ENCODE results near the gene MAP4K3. TPM values are rescaled to one million over a fixed set of nuclear protein-coding genes. Genes with fewer than 3 reads are reported as not detected.
"Not testable (repeated sequence)": the region's sequence is repeated elsewhere in the genome, so short reads cannot be mapped to it uniquely, and the experiment has no call there.

Gene MAP4K3
- total RNA-seq, 1 donor from 2014 or later, result 16.6 TPM

DNA sequence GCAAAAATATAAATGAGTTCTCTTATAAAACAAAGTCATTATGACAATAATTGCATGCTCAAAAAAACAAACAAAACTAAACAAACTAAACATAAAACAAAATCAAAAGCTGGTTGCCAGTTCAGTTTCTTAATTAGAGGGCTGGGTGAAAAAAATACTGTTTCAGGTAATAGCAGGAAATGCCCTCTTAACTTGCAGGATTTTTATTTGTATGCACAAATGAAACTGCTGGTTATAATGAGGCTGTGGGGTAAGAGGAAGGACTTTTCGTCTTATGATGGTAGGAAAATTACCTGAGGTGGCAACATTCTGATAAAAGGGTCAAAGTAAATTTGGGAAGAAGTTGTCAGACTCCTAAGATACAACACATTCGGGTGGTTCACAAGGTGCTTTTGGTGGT lies 171.8 kb downstream of the MAP4K3 start:
- Mint-ChIP-seq H3K27me3 (no peaks in the 10 kb centered on the region), H3K4me1 (peaks cover 16% of the 10 kb centered on the region), H3K9me3 (no peaks in the 10 kb centered on the region), H3K27ac (no peak overlapping the region), H3K4me3 (no peak overlapping the region), H3K36me3 (ENCODE audit: low read depth) (peaks cover 16% of the 10 kb centered on the region)
- DNase-seq, result no peak
- intact Hi-C loops (cut with micrococcal nuclease), result no loop called here

DNA sequence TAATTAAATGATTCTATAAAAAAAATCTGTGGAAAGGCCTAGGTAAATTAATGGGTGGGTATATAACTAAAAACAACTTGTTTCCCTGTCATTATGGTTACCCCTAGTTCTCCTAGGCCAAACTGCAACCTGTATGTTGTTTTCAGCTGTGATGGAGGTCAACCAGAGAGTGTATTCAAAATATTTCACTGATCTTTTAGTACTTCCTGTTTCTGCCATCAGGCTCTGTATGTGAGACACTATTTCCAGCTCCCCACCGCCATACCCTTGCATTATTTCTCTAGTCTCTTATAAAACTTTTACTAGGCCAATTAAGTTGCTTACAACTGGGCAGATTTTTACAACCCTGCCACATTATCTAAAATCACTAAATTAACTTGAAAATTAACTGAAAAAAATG lies 172.4 kb downstream of the MAP4K3 start:
- no peak overlapping the region for H3K27ac Mint-ChIP-seq
- intact Hi-C loops (cut with micrococcal nuclease), result no loop called here
- H3K36me3 Mint-ChIP-seq (ENCODE audit: low read depth), result peaks cover 17% of the 10 kb centered on the region
- no peaks in the 10 kb centered on the region for H3K27me3 Mint-ChIP-seq
- H3K9me3 Mint-ChIP-seq, result no peaks in the 10 kb centered on the region
- peaks cover 16% of the 10 kb centered on the region for H3K4me1 Mint-ChIP-seq
- DNase-seq, result no peak
- H3K4me3 Mint-ChIP-seq, result no peak overlapping the region

DNA sequence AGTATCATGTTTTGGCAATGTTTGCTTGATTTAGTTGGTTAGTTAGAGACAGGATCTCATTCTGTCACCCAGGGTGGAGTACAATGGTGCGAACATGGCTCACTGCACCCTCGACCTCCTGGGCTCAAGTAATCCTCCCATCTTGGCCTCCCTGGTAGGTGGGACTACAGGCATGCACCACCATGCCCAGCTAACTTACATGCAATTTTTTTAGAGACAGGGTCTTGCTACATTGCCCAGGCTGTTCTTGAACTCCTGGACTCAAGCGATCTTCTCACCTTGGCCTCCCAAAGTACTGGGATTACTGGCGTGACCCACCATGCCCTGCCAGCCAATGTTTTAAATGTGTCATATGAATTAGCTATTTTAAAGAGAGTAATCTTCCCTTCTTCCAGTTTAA lies 177.0 kb downstream of the MAP4K3 start:
- H3K4me3 Mint-ChIP-seq, result no peak overlapping the region
- peaks cover 6% of the 10 kb centered on the region for H3K4me1 Mint-ChIP-seq
- no peaks in the 10 kb centered on the region for H3K27me3 Mint-ChIP-seq
- H3K9me3 Mint-ChIP-seq, result no peaks in the 10 kb centered on the region
- intact Hi-C loops (cut with micrococcal nuclease), result no loop called here
- peaks cover 19% of the 10 kb centered on the region for H3K36me3 Mint-ChIP-seq (ENCODE audit: low read depth)
- no peak for DNase-seq
- no peak overlapping the region for H3K27ac Mint-ChIP-seq

DNA sequence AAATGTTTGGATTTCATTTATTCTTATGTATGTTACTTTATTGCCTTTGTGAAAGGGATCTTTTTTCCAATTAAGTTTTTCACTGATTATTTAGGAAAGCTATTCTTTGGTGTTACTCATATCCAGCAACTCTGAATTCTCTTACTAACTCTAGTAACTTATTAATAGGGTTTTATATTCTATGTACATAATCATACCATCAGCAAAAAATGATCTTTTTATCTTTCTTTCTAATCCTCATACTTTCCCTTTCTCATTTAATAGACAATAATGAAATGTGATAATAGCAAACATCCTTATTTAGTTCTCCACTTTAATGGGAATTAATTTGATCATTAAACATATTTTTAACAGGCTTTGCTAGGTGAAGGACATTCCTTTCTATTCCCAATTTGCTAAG lies 181.0 kb downstream of the MAP4K3 start:
- Mint-ChIP-seq H3K27ac (no peak overlapping the region), H3K9me3 (no peaks in the 10 kb centered on the region), H3K36me3 (ENCODE audit: low read depth) (peaks cover 32% of the 10 kb centered on the region), H3K4me3 (no peak overlapping the region), H3K4me1 (no peaks in the 10 kb centered on the region), H3K27me3 (no peaks in the 10 kb centered on the region)
- intact Hi-C loops (cut with micrococcal nuclease), result no loop called here
- no peak for DNase-seq

DNA sequence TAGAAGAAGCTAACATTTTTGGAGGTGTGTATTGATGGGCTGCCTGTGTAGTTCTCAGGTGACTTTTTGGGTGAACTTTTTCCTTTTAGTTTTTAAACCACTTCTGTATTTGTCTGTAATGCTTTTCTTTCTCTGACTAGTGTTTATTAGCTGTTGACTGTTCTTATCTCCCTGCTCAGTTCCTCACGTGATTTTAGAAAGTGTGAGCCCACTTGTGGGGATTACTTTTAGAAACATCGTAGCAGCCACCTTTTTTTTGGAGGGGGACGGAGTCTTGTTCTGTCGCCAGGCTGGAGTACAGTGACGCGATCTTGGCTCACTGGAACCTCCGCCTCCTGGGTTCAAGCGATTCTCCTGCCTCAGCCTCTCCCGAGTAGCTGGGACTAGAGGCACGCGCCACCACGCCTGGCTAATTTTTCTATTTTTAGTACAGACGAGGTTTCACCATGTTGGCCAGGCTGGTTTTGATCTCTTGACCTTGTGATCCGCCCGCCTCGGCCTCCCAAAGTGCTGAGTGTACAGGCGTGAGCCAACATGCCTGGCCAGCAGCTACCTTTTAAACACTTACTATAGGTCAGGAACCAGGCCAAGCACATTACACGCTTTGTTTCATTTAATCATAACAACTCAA lies 184.1 kb downstream of the MAP4K3 start:
- Mint-ChIP-seq H3K27ac (no peak overlapping the region), H3K9me3 (no peaks in the 10 kb centered on the region), H3K4me3 (no peak overlapping the region), H3K27me3 (no peaks in the 10 kb centered on the region), H3K4me1 (peaks cover 2% of the 10 kb centered on the region), H3K36me3 (ENCODE audit: low read depth) (peaks cover 31% of the 10 kb centered on the region)
- DNase-seq, result no peak
- intact Hi-C loops (cut with micrococcal nuclease), result no loop called here

DNA sequence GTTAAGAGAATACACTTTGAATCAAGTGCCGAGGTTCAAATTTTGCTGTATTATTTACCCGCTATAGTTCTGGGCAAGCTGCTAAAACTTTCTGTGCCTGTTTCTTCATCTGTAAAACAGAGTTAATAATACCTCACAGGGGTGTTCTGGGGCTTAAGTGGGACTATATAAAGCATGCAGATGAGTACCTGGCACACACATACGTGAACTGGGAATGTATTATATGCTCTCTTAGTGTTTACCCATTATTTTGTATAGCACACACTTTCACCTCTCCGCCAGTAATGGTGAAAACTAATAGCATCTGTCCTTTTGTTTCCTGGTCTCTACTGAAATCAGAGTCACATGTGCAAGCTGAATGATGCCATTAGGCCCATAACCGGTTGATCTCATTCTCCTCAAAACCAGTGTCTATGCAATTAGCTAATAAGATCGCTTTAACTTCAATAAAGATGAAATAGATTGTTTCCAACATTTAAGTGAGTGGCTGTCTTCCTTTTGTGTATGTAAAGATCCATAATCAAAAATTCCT lies 189.5 kb downstream of the MAP4K3 start:
- Mint-ChIP-seq H3K27ac (no peak overlapping the region), H3K27me3 (no peaks in the 10 kb centered on the region)

DNA sequence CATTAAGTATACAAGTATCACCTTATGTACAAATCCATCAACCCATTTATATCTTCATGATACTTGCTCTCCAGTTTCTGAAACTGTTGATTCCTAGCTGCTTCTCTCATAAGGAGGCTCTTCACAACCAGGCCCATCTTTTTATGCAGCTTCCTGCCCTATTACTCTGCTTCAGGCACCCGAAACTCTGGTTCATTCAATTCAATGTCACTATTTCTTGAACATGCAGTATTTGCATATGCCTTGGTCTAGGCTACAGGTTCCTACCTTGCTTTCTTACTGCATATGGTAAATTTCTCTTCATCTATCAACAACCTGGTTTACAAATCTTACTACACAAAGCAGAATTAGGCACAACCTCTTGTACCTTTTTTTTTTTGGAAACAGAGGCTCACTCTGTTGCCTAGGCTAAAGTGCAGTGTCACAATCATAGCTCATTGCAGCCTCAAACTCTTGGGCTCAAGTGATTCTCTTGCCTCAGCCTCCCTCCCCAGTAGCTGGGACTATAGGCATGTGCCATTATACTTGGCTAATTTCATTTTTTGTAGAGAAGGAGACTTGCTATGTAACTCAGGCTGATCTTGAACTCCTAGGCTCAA lies 190.6 kb downstream of the MAP4K3 start:
- no peak for DNase-seq
- Mint-ChIP-seq H3K9me3 (no peaks in the 10 kb centered on the region), H3K27ac (no peak overlapping the region), H3K4me3 (no peak overlapping the region), H3K4me1 (peaks cover 16% of the 10 kb centered on the region), H3K27me3 (no peaks in the 10 kb centered on the region), H3K36me3 (ENCODE audit: low read depth) (peaks cover 11% of the 10 kb centered on the region)
- intact Hi-C loops (cut with micrococcal nuclease), result loop anchor here (10.0 kb wide), 1 partner anchor 478 kb away; no protein-coding TSS in a partner anchor

More for the DNA sequence above, 189.5 kb downstream of the MAP4K3 start:
- H3K36me3 Mint-ChIP-seq (ENCODE audit: low read depth), result peaks cover 15% of the 10 kb centered on the region
- H3K9me3 Mint-ChIP-seq, result no peaks in the 10 kb centered on the region
- no peak overlapping the region for H3K4me3 Mint-ChIP-seq
- intact Hi-C loops (cut with micrococcal nuclease), result loop anchor here (10.0 kb wide), 1 partner anchor 477 kb away; no protein-coding TSS in a partner anchor
- H3K4me1 Mint-ChIP-seq, result peaks cover 16% of the 10 kb centered on the region
- no peak for DNase-seq

DNA sequence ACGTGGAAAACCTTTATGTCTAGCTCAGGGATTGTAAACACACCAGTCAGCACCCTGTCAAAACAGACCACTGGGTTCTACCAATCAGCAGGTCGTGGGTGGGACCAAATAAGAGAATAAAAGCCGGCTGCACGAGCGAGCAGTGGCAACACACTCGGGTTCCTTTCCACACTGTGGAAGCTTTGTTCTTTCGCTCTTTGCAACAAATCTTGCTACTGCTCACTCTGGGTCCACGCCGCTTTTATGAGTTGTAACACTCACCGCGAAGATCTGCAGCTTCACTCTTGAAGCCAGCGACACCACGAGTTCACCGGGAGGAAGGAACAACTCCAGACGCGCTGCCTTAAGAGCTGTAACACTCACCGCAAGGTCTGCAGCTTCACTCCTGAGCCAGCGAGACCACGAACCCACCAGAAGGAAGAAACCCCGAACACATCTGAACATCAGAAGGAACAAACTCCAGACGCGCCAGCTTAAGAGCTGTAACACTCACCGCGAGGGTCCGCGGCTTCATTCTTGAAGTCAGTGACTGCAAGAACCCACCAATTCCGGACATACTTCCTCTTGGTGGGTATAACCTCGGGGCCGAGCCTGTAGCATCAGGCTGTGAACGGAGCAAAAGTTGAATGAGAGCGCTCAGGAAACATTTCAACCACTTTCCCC lies 192.0 kb downstream of the MAP4K3 start:
- intact Hi-C loops (cut with micrococcal nuclease), result loop anchor here (10.0 kb wide), 1 partner anchor 480 kb away; no protein-coding TSS in a partner anchor
- H3K9me3 Mint-ChIP-seq; H3K27me3 Mint-ChIP-seq; H3K36me3 Mint-ChIP-seq (ENCODE audit: low read depth): not testable (repeated sequence)
- H3K4me1 Mint-ChIP-seq, result peaks cover 14% of the 10 kb centered on the region
- H3K4me3 Mint-ChIP-seq, result peak overlapping the region; percentile 87
- peak overlapping the region; percentile 74 for H3K27ac Mint-ChIP-seq
- DNase-seq, result peak; percentile 79

DNA sequence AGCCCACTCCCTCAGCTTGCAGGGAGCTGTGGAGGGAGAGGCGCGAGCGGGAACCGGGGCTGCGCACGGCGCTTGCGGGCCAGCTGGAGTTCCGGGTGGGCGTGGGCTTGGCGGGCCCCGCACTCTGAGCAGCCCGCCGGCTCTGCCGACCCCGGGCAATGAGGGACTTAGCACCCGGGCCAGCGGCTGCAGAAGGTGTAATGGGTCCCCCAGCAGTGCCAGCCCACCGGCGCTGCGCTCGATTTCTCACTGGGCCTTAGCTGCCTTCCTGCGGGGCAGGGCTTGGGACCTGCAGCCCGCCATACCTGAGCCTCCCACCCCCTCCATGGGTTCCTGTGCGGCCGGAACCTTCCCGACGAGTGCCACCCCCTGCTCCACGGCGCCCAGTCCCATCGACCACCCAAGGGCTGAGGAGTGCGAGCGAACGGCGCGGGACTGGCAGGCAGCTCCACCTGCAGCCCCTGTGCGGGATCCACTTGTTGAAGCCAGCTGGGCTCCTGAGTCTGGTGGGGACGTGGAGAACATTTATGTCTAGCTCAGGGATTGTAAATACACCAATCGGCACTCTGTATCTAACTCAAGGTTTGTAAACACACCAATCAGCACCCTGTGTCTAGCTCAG lies 192.7 kb downstream of the MAP4K3 start:
- Mint-ChIP-seq H3K4me3 (peak overlapping the region; percentile 87), H3K4me1 (peaks cover 14% of the 10 kb centered on the region)
- intact Hi-C loops (cut with micrococcal nuclease), result loop anchor here (10.0 kb wide), 1 partner anchor 480 kb away; no protein-coding TSS in a partner anchor
- H3K27ac Mint-ChIP-seq; H3K9me3 Mint-ChIP-seq; H3K27me3 Mint-ChIP-seq; H3K36me3 Mint-ChIP-seq (ENCODE audit: low read depth): not testable (repeated sequence)
- DNase-seq, result peak; percentile 48

DNA sequence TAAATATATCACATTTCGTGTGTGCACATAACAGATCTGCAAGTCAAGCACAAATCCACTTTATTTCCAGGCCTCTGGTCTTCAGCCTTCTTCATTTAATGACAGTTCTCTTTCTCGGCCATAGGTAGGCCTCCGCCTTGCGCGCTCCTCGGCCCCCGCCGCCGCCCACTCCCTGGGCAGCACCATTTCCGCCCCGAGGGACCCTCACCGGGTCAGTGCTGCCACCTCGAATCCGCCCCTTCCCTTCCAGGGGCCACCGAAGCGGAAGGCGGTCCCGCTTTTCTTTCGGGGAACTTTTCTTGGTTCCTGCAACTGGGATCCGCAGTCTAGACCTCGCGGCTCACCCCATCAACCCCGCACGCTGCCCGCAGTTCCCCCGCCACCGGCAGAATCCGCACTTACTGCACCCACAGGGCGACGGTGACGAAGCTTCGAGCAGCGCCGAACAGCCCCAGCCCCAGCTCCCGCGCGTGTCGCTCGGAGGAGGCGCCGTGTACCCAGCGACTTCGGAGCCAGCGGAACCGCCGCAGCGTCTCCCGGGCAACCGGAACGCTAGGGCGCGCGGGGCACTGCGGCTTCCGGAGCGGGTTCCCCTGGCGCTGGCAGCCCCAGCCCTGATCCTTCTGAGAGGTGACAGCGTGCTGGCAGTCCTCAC lies 193.5 kb downstream of the MAP4K3 start, which contains the start of gene CDKL4:
CDKL4 (minus strand) TSS at position 502 of the 655 bp plus-strand sequence.
- DNase-seq, result peak; percentile 82
- H3K9me3 Mint-ChIP-seq, result no peaks in the 10 kb centered on the region
- peaks cover under 1% of the 10 kb centered on the region for H3K36me3 Mint-ChIP-seq (ENCODE audit: low read depth)
- peaks cover 14% of the 10 kb centered on the region for H3K4me1 Mint-ChIP-seq
- intact Hi-C loops (cut with micrococcal nuclease), result loop anchor here (10.0 kb wide), 1 partner anchor 481 kb away; no protein-coding TSS in a partner anchor
- no peaks in the 10 kb centered on the region for H3K27me3 Mint-ChIP-seq
- H3K27ac Mint-ChIP-seq, result peak within 1 kb of the TSS; percentile 43
- peak within 1 kb of the TSS; percentile 87 for H3K4me3 Mint-ChIP-seq

DNA sequence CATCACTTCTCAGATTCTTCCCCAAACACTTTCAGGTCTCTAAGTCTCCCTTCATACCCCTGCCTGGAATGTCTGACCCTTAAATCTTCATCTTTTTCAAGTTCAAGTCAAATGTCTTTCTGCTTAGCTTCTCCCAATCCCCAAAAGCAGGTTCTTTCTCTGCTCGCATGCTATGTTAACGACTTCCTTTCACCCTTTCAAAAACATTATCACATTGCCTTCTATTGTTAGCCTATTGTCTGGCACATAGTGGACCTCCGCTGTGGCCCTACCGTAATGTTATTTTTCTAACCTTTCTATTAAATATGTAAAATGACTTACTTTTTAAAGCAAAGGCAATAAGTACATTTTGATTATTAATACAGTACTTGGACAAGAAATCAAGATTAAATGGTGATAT lies 195.5 kb downstream of the MAP4K3 start:
- H3K27ac Mint-ChIP-seq, result peak overlapping the region; percentile 5
- no peaks in the 10 kb centered on the region for H3K27me3 Mint-ChIP-seq
- H3K9me3 Mint-ChIP-seq, result peaks cover 1% of the 10 kb centered on the region
- no peak for DNase-seq
- intact Hi-C loops (cut with micrococcal nuclease), result loop anchor here (10.0 kb wide), 1 partner anchor 483 kb away; no protein-coding TSS in a partner anchor
- no peaks in the 10 kb centered on the region for H3K36me3 Mint-ChIP-seq (ENCODE audit: low read depth)
- H3K4me1 Mint-ChIP-seq, result peaks cover 14% of the 10 kb centered on the region
- no peak overlapping the region for H3K4me3 Mint-ChIP-seq

DNA sequence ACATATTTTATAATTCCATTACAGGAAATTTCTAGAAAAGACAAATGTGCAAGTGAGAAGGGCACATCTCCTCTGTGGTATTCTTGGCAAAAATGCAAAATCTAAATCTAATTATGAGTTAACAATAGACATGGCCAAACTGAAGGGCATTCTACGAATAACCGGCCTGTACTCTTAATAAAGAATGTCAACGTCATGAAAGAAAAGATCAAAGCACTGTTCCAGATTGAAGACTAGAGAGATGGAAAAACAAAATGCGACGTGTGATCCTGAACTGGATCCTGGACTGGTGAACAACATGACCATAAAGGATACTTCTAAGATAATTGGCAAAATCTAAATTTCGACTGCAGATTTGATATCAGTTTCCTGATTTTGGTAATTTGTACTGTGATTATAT lies 196.3 kb downstream of the MAP4K3 start:
- Mint-ChIP-seq H3K4me3 (no peak overlapping the region), H3K27me3 (peaks cover 2% of the 10 kb centered on the region), H3K27ac (no peak overlapping the region), H3K9me3 (peaks cover 8% of the 10 kb centered on the region), H3K36me3 (ENCODE audit: low read depth) (peaks cover 4% of the 10 kb centered on the region), H3K4me1 (peaks cover 11% of the 10 kb centered on the region)
- no peak for DNase-seq
- intact Hi-C loops (cut with micrococcal nuclease), result loop anchor here (10.0 kb wide), 1 partner anchor 484 kb away; no protein-coding TSS in a partner anchor

DNA sequence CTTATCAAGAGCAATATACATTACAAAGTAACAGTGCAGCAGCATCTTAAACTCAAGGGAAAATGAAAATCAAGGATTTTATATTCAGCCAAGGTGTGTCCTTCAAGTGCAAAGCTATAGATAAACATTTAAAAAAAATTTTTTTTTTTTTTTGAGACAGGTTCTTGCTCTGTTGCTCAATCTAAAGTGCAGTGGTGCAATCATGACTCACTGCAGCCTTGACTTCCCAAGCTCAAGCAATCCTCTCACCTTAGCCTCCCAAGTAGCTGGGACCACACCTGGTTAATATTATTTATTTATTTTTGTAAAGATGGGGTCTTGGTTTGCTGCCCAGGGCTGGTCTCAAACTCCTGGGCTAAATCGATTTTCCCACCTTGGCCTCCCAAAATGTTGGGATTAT lies 202.3 kb downstream of the MAP4K3 start:
- intact Hi-C loops (cut with micrococcal nuclease), result no loop called here
- Mint-ChIP-seq H3K36me3 (ENCODE audit: low read depth) (peaks cover 4% of the 10 kb centered on the region), H3K9me3 (peaks cover 8% of the 10 kb centered on the region), H3K4me3 (no peak overlapping the region), H3K27me3 (peaks cover 5% of the 10 kb centered on the region), H3K4me1 (peaks cover under 1% of the 10 kb centered on the region), H3K27ac (no peak overlapping the region)
- DNase-seq, result no peak
